ENCODE data around the gene CACNA1E.

CACNA1E gene

DNA sequence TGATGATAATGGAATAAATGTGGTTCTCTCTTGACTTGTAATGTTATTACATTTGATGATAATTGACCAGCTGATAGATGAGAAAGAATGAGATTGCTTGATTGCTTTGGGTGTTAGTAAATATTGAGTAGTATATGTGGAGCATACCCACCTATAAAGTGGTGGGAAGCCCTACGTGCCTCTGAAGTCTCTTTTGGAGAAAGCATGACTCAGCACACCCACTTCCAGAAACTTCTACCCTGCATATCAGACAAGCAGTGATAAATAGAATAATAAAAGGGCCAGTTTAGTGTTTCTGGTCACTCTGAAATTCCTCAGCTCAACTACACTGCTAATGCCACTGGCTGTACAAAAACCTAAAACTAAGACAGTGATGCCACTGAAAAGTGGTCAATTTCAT is 289.4 kb downstream of the CACNA1E start:
- TF ChIP-seq SIN3A (IDR thresholded peaks at IDR 0.05; ENCODE audit: borderline replicate concordance, insufficient read depth, low read length) (no peak), POLR2AphosphoS5 (IDR thresholded peaks at IDR 0.05; ENCODE audit: low read depth, low read length) (no peak), TAF1 (IDR thresholded peaks at IDR 0.05; ENCODE audit: borderline replicate concordance, insufficient read depth, low read length) (no peak), FOXP2 (optimal IDR thresholded peaks at IDR 0.05; ENCODE audit: borderline replicate concordance, extremely low read depth, extremely low read length, insufficient read depth) (no peak)
- TF ChIP-seq, protein P1, sequence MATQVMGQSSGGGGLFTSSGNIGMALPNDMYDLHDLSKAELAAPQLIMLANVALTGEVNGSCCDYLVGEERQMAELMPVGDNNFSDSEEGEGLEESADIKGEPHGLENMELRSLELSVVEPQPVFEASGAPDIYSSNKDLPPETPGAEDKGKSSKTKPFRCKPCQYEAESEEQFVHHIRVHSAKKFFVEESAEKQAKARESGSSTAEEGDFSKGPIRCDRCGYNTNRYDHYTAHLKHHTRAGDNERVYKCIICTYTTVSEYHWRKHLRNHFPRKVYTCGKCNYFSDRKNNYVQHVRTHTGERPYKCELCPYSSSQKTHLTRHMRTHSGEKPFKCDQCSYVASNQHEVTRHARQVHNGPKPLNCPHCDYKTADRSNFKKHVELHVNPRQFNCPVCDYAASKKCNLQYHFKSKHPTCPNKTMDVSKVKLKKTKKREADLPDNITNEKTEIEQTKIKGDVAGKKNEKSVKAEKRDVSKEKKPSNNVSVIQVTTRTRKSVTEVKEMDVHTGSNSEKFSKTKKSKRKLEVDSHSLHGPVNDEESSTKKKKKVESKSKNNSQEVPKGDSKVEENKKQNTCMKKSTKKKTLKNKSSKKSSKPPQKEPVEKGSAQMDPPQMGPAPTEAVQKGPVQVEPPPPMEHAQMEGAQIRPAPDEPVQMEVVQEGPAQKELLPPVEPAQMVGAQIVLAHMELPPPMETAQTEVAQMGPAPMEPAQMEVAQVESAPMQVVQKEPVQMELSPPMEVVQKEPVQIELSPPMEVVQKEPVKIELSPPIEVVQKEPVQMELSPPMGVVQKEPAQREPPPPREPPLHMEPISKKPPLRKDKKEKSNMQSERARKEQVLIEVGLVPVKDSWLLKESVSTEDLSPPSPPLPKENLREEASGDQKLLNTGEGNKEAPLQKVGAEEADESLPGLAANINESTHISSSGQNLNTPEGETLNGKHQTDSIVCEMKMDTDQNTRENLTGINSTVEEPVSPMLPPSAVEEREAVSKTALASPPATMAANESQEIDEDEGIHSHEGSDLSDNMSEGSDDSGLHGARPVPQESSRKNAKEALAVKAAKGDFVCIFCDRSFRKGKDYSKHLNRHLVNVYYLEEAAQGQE (IDR thresholded peaks at IDR 0.05; ENCODE audit: insufficient read depth in 1 of 2, low read depth in 2 of 2, low read length in 2 of 2), result no peak

- TF ChIP-seq TAF1 (IDR thresholded peaks at IDR 0.05; ENCODE audit: borderline replicate concordance, insufficient read depth, low read length) (no peak), POLR2AphosphoS5 (IDR thresholded peaks at IDR 0.05; ENCODE audit: low read depth, low read length) (no peak), FOXP2 (optimal IDR thresholded peaks at IDR 0.05; ENCODE audit: borderline replicate concordance, extremely low read depth, extremely low read length, insufficient read depth) (no peak), SIN3A (IDR thresholded peaks at IDR 0.05; ENCODE audit: borderline replicate concordance, insufficient read depth, low read length) (no peak)
- TF ChIP-seq, protein P1 (IDR thresholded peaks at IDR 0.05; ENCODE audit: insufficient read depth in 1 of 2, low read depth in 2 of 2, low read length in 2 of 2), result no peak
These were observed 292.7 kb downstream of the CACNA1E start for GRCh38 chr1:181776044-181776443.

DNA sequence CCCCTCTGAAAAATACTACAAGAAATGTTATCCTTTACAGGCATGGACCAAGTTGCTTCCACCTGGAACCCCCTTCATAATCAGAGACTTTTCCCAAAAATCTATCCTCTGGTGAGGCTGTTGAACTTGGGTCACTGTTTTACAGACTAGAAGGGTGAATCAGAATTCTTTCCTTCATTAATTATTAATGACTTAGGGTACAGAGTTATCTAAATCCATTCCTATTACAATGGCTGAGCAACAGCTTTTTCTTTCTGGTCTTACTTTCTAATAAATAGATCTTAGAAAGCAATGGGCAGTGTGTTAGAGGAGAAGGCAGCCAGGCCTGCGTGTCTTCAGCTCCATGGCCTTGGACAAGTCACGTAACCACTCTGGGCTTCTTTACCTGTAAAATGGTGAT is 294.0 kb downstream of the CACNA1E start:
- no peak for TF ChIP-seq TAF1 (IDR thresholded peaks at IDR 0.05; ENCODE audit: borderline replicate concordance, insufficient read depth, low read length)
- no peak for TF ChIP-seq FOXP2 (optimal IDR thresholded peaks at IDR 0.05; ENCODE audit: borderline replicate concordance, extremely low read depth, extremely low read length, insufficient read depth)
- TF ChIP-seq POLR2AphosphoS5 (IDR thresholded peaks at IDR 0.05; ENCODE audit: low read depth, low read length), result no peak
- TF ChIP-seq SIN3A (IDR thresholded peaks at IDR 0.05; ENCODE audit: borderline replicate concordance, insufficient read depth, low read length), result no peak
- TF ChIP-seq, protein P1 (IDR thresholded peaks at IDR 0.05; ENCODE audit: insufficient read depth in 1 of 2, low read depth in 2 of 2, low read length in 2 of 2), result no peak

DNA sequence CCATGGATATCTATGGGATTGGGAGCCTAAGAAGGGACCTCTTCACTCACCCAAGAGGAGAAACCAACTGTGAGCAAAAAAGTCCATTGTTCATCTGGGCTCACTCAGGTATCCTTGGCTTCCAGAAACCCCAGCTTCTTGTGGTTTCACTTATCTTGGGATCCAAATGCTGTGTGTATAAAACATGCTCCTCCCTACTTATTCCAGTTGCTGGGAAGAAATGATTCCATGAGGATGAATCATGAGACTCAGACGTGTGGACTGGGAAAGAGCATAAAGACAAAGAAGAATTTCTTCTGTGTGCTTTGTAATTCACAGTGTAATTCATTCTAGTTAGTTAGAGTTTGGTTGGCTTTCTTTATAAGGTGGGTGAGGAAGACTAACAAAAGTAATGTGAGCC is 294.5 kb downstream of the CACNA1E start:
- TF ChIP-seq FOXP2 (optimal IDR thresholded peaks at IDR 0.05; ENCODE audit: borderline replicate concordance, extremely low read depth, extremely low read length, insufficient read depth) (no peak), SIN3A (IDR thresholded peaks at IDR 0.05; ENCODE audit: borderline replicate concordance, insufficient read depth, low read length) (no peak), TAF1 (IDR thresholded peaks at IDR 0.05; ENCODE audit: borderline replicate concordance, insufficient read depth, low read length) (no peak), POLR2AphosphoS5 (IDR thresholded peaks at IDR 0.05; ENCODE audit: low read depth, low read length) (no peak)
- TF ChIP-seq, protein P1 (IDR thresholded peaks at IDR 0.05; ENCODE audit: insufficient read depth in 1 of 2, low read depth in 2 of 2, low read length in 2 of 2), result no peak

Measured in PFSK-1 (cell line).